Neuronal stem cell (in vitro differentiated cells): ENCODE measurements around the gene ZNF207.
"Not testable (repeated sequence)": the region's sequence is repeated elsewhere in the genome, so short reads cannot be mapped to it uniquely, and the experiment has no call there.

ENCODE experiments used
- DNase-seq: peaks from one replicate; pipeline ENCODE4 v3.0.0-alpha.2; 2013; ENCODE audit warnings: low spot score
- H2AFZ ChIP-seq: one replicate; pipeline ENCODE4 v1.6.1; 2013; ENCODE audit warnings: mild to moderate bottlenecking, low read length, inconsistent platforms
- H2AK5ac ChIP-seq: 2 replicates; pipeline ENCODE4 v1.6.1; 2013; ENCODE audit warnings: low read depth, mild to moderate bottlenecking, inconsistent platforms, low read length, moderate library complexity, mixed read lengths
- H2BK120ac ChIP-seq: 2 replicates; pipeline ENCODE4 v1.6.1; 2013; ENCODE audit warnings: low read depth, mild to moderate bottlenecking, inconsistent platforms, low read length, moderate library complexity, mixed read lengths
- H2BK12ac ChIP-seq: one replicate; pipeline ENCODE4 v1.6.1; 2013; ENCODE audit warnings: low read length, inconsistent platforms
- H2BK15ac ChIP-seq: 2 replicates; pipeline ENCODE4 v1.6.1; 2013; ENCODE audit warnings: mild to moderate bottlenecking, low read length, inconsistent platforms, mixed read lengths
- H2BK5ac ChIP-seq: one replicate; pipeline ENCODE4 v1.6.1; 2013; ENCODE audit warnings: inconsistent platforms, mild to moderate bottlenecking, low read length, moderate library complexity
- H3K14ac ChIP-seq: one replicate; pipeline ENCODE4 v1.6.1; 2013; ENCODE audit warnings: low read length, inconsistent platforms
- H3K18ac ChIP-seq: 2 replicates; pipeline ENCODE4 v1.6.1; 2013; ENCODE audit warnings: low read length, inconsistent platforms
- H3K23ac ChIP-seq: 2 replicates; pipeline ENCODE4 v1.6.1; 2013; ENCODE audit warnings: low read depth, mild to moderate bottlenecking, mixed read lengths, low read length, inconsistent platforms; ENCODE audit not compliant: poor library complexity
- H3K27ac ChIP-seq: replicated peaks from 3 replicates; pipeline ENCODE4 v1.5.1; 2013; ENCODE audit warnings: low read length, inconsistent platforms
- H3K27me3 ChIP-seq, 3 experiments: 2 replicates each; pipeline ENCODE4 v1.6.1; 2013; ENCODE audit warnings: low read length in 3 of 3, mild to moderate bottlenecking in 2 of 3, inconsistent platforms in 1 of 3, low read depth in 1 of 3, mixed read lengths in 1 of 3, moderate library complexity in 1 of 3; ENCODE audit not compliant: control insufficient read depth in 3 of 3, insufficient read depth in 3 of 3
- H3K36me3 ChIP-seq, 2 donors: replicated peaks in 1 of 2; 2 replicates each; pipeline ENCODE4 v1.6.1; 2013; ENCODE audit warnings: low read length in 2 of 2; ENCODE audit not compliant: control insufficient read depth in 2 of 2, insufficient read depth in 2 of 2
- H3K4ac ChIP-seq: 2 replicates; pipeline ENCODE4 v1.6.1; 2013; ENCODE audit warnings: inconsistent platforms, mild to moderate bottlenecking, low read length, moderate library complexity
- H3K4me1 ChIP-seq, 2 donors: 1 replicate in 1 of 2; 2 replicates in 1 of 2; pipeline ENCODE4 v1.6.1; 2013; ENCODE audit warnings: low read length in 2 of 2, low read depth in 1 of 2; ENCODE audit not compliant: control insufficient read depth in 2 of 2, insufficient read depth in 1 of 2
- H3K4me2 ChIP-seq: one replicate; pipeline ENCODE4 v1.6.1; 2013; ENCODE audit warnings: mild to moderate bottlenecking, low read length, inconsistent platforms; ENCODE audit not compliant: insufficient read depth, poor library complexity, severe bottlenecking
- H3K4me3 ChIP-seq, 2 donors: 2 replicates each; pipeline ENCODE4 v1.5.1; 2013; ENCODE audit warnings: low read length in 2 of 2, mild to moderate bottlenecking in 2 of 2, inconsistent platforms in 1 of 2, moderate library complexity in 1 of 2
- H3K79me1 ChIP-seq: one replicate; pipeline ENCODE4 v1.6.1; 2013; ENCODE audit warnings: low read depth, mild to moderate bottlenecking, inconsistent platforms, low read length, moderate library complexity
- H3K9ac ChIP-seq: one replicate; pipeline ENCODE4 v1.6.1; 2013; ENCODE audit warnings: mild to moderate bottlenecking, low read depth, low read length, inconsistent platforms; ENCODE audit not compliant: poor library complexity
- H3K9me3 ChIP-seq, 2 donors: replicated peaks in 1 of 2; 2 replicates each; pipeline versions ENCODE3 to v1.6.1; 2013; ENCODE audit warnings: low read length in 2 of 2, mild to moderate bottlenecking in 2 of 2, inconsistent platforms in 1 of 2, low read depth in 1 of 2, mixed read lengths in 1 of 2, moderate library complexity in 1 of 2; ENCODE audit not compliant: control insufficient read depth in 2 of 2, insufficient read depth in 1 of 2
- H4K8ac ChIP-seq: one replicate; pipeline ENCODE4 v1.6.1; 2013; ENCODE audit warnings: low read depth, mild to moderate bottlenecking, inconsistent platforms, low read length, moderate library complexity
- H4K91ac ChIP-seq: one replicate; pipeline ENCODE4 v1.6.1; 2013; ENCODE audit warnings: low read length, low read depth, mild to moderate bottlenecking, inconsistent platforms; ENCODE audit not compliant: poor library complexity
- WGBS, 2 donors: extraction: QIAGEN DNeasy Blood & Tissue Kit; methylation state at CpG; one replicate each; pipeline ENCODE4 v1.1.7; 2013; ENCODE audit warnings: missing lambda C conversion rate in 2 of 2, mixed read lengths in 1 of 2; ENCODE audit not compliant: insufficient read length in 2 of 2, insufficient replicate concordance in 1 of 2; ENCODE audit errors: extremely low coverage in 2 of 2; 5-methylcytosine and 5-hydroxymethylcytosine counted together

Gene ZNF207

DNA sequence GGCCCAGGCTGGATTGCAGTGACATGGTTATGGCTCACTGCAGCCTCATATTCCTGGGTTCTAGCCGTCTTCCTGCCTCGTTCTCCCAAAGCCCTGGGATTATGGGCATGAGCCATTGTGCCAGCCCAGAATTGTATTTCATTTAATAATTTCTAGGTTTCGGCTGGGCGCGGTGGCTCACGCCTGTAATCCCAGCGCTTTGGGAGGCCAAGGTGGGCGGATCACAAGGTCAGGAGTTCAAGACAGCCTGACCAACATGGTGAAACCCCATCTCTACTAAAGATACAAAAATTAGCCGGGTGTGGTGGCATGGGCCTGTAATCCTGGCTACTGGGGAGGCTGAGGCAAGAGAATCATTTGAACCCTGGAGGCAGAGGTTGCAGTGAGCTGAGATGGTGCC is 2.8 kb downstream of the ZNF207 start:
- H2BK120ac ChIP-seq, H3K18ac ChIP-seq, H3K4me1 ChIP-seq, H3K23ac ChIP-seq, H4K91ac ChIP-seq, H2BK5ac ChIP-seq, H2AK5ac ChIP-seq, H3K9me3 ChIP-seq, H3K27ac ChIP-seq, H2BK12ac ChIP-seq, H3K79me1 ChIP-seq, H3K9ac ChIP-seq, H2AFZ ChIP-seq, H3K14ac ChIP-seq, H4K8ac ChIP-seq, DNase-seq, H3K27me3 ChIP-seq, H3K4ac ChIP-seq, H2BK15ac ChIP-seq: not testable (repeated sequence)
- WGBS, 2 donors, result no CpG with 5 or more reads among the region's 9 CpGs
- Histone ChIP-seq H3K36me3 (peaks cover 14 to 60% of the 10 kb centered on the region in 2 donors), H3K4me3 (peak overlapping the region in 1 of 2 donors; percentile 16), H3K4me2 (peak overlapping the region; percentile 15)

GRCh38 chr17:32355649-32356377 is 5.9 kb downstream of the ZNF207 start:
- Histone ChIP-seq H3K9ac (no peak overlapping the region), H3K4me3 (no peak overlapping the region), H2BK5ac (no peak overlapping the region), H2BK120ac (no peak overlapping the region), H3K4ac (no peak overlapping the region), H3K36me3 (peaks cover 30 to 91% of the 10 kb centered on the region in 2 donors), H3K4me1 (peaks cover 1 to 7% of the 10 kb centered on the region in 2 donors), H3K27me3 (no peaks in the 10 kb centered on the region), H3K4me2 (no peak overlapping the region), H2BK15ac (no peak overlapping the region), H3K23ac (no peak overlapping the region), H3K79me1 (peaks cover 10% of the 10 kb centered on the region), H2BK12ac (no peak overlapping the region), H3K14ac (no peak overlapping the region), H2AFZ (no peak overlapping the region), H3K9me3 (no peaks in the 10 kb centered on the region), H3K27ac (no peak overlapping the region), H3K18ac (no peak overlapping the region), H4K8ac (no peak overlapping the region), H2AK5ac (no peak overlapping the region), H4K91ac (no peak overlapping the region)
- DNase-seq, result no peak
- WGBS, 2 donors, result no CpG with 5 or more reads among the region's 6 CpGs

- Histone ChIP-seq H2BK120ac (no peak overlapping the region), H3K4me2 (no peak overlapping the region), H3K9ac (no peak overlapping the region), H4K91ac (no peak overlapping the region), H3K9me3 (no peaks in the 10 kb centered on the region), H2BK5ac (no peak overlapping the region), H2BK15ac (no peak overlapping the region), H2BK12ac (no peak overlapping the region), H3K79me1 (peaks cover 10% of the 10 kb centered on the region), H2AFZ (no peak overlapping the region), H3K36me3 (peaks cover 30 to 96% of the 10 kb centered on the region in 2 donors), H3K27ac (no peak overlapping the region), H3K14ac (no peak overlapping the region), H3K27me3 (no peaks in the 10 kb centered on the region), H3K23ac (no peak overlapping the region), H3K4me1 (peaks cover 1 to 7% of the 10 kb centered on the region in 2 donors), H3K4ac (no peak overlapping the region), H2AK5ac (no peak overlapping the region), H3K18ac (no peak overlapping the region), H4K8ac (no peak overlapping the region), H3K4me3 (no peak overlapping the region)
- no peak for DNase-seq
- no CpG with 5 or more reads among the region's 3 CpGs for WGBS, 2 donors
These were observed 6.4 kb downstream of the ZNF207 start for GRCh38 chr17:32356378-32356743.

GRCh38 chr17:32356750-32357149 is 6.8 kb downstream of the ZNF207 start:
- H2BK5ac ChIP-seq, result no peak overlapping the region
- H2AFZ ChIP-seq, result no peak overlapping the region
- H3K4me3 ChIP-seq, result no peak overlapping the region
- no peaks in the 10 kb centered on the region for H3K27me3 ChIP-seq
- peaks cover 30 to 96% of the 10 kb centered on the region in 2 donors for H3K36me3 ChIP-seq
- H4K91ac ChIP-seq, result no peak overlapping the region
- peaks cover 10% of the 10 kb centered on the region for H3K79me1 ChIP-seq
- no peak overlapping the region for H3K18ac ChIP-seq
- peaks cover 1 to 5% of the 10 kb centered on the region in 2 donors for H3K4me1 ChIP-seq
- no peak for DNase-seq
- no peak overlapping the region for H3K14ac ChIP-seq
- no peak overlapping the region for H3K4me2 ChIP-seq
- no peak overlapping the region for H3K9ac ChIP-seq
- no peak overlapping the region for H3K23ac ChIP-seq
- H3K27ac ChIP-seq, result no peak overlapping the region
- no peak overlapping the region for H3K4ac ChIP-seq
- no peak overlapping the region for H4K8ac ChIP-seq
- no peak overlapping the region for H2BK12ac ChIP-seq
- no peak overlapping the region for H2BK120ac ChIP-seq
- H2AK5ac ChIP-seq, result no peak overlapping the region
- H3K9me3 ChIP-seq, result no peaks in the 10 kb centered on the region
- WGBS, 2 donors, result no CpG with 5 or more reads among the region's 5 CpGs
- H2BK15ac ChIP-seq, result no peak overlapping the region
